K562 (cell line): ENCODE data around the gene MIEF2. TPM values are rescaled to one million over a fixed set of nuclear protein-coding genes. Genes with fewer than 3 reads are reported as not detected.

Source experiments
- ATF7 ChIP-seq: fragments of 450-650 bp; IDR thresholded peaks from 2 replicates; pipeline ENCODE4 v1.7.1; 2014; ENCODE audit warnings: mild to moderate bottlenecking, moderate library complexity
- CBX2 ChIP-seq: fragments of 200-600 bp; sonication (generic); IDR thresholded peaks from one replicate; pipeline ENCODE4 v1.6.1; 2012; ENCODE audit warnings: mild to moderate bottlenecking, low read length, inconsistent platforms; ENCODE audit not compliant: insufficient read depth, poor library complexity, severe bottlenecking
- EP300 ChIP-seq: IDR thresholded peaks from 2 replicates; pipeline ENCODE4 v1.6.1; 2012; ENCODE audit warnings: low read length, improper control_type of control experiment
- JUNB ChIP-seq: fragments of 450-650 bp; formaldehyde crosslinking; conservative IDR thresholded peaks from 2 replicates; pipeline ENCODE4 v1.4.0; 2020; ENCODE audit warnings: mild to moderate bottlenecking
- KHSRP ChIP-seq: fragments of 450-650 bp; IDR thresholded peaks from 2 replicates; pipeline ENCODE4 v1.6.1; 2017
- MCM7 ChIP-seq, 2 experiments: fragments of 450-650 bp; IDR thresholded peaks; 2 replicates each; pipeline ENCODE4 v1.6.1; 2016 to 2018
- MEF2A ChIP-seq: IDR thresholded peaks from 2 replicates; pipeline ENCODE4 v1.6.1; 2011; ENCODE audit warnings: low read depth, mild to moderate bottlenecking, low read length, moderate library complexity; ENCODE audit not compliant: control insufficient read depth
- NFIX ChIP-seq: fragments of 250-450 bp; sonication (Bioruptor Pico); IDR thresholded peaks from 2 replicates; pipeline ENCODE4 v1.4.0; 2020; ENCODE audit warnings: low read depth, mild to moderate bottlenecking, moderate library complexity
- NFRKB ChIP-seq: fragments of 450-650 bp; IDR thresholded peaks from 2 replicates; pipeline ENCODE4 v1.6.1; 2016; ENCODE audit warnings: low read depth
- PHF20 ChIP-seq: fragments of 450-650 bp; IDR thresholded peaks from 2 replicates; pipeline ENCODE4 v1.6.1; 2018; ENCODE audit not compliant: partially characterized antibody
- RBFOX2 ChIP-seq: fragments of 200-400 bp; formaldehyde crosslinking; IDR thresholded peaks from 2 replicates; pipeline ENCODE4 v1.6.1; 2017; ENCODE audit warnings: low read depth, mild to moderate bottlenecking, low read length, moderate library complexity
- ZBTB26 ChIP-seq: fragments of 450-650 bp; formaldehyde crosslinking; IDR thresholded peaks from 2 replicates; pipeline ENCODE4 v1.4.0; 2022; ENCODE audit warnings: missing genetic modification characterization
- ZNF324 ChIP-seq: fragments of 250-450 bp; sonication (Bioruptor Pico); IDR thresholded peaks from 2 replicates; pipeline ENCODE4 v1.4.0; 2020; ENCODE audit warnings: mild to moderate bottlenecking
- polyA plus RNA-seq, 8 experiments: library from polyadenylated mRNA; depleted of rRNA in 4 of 8; stranded (reverse) in 5 of 8; unstranded in 3 of 8; fragments of >200 nt; fragmentation: Nextera tagmentation in 2 of 8; fragmentation: Illumina TruSeq in 1 of 8; extraction: Ambion mirVana in 2 of 8; extraction: Trizol in 1 of 8; gene quantifications; 2 replicates each; pipeline versions ENCODE4 v1.2.1 to v1.2.3, GENCODE V29; 2011 to 2014; ENCODE audit warnings: inconsistent platforms in 1 of 8, missing spikeins in 1 of 8
- total RNA-seq, 7 experiments: library from RNA; depleted of rRNA in 6 of 7; stranded (reverse); fragments of >200 nt in 6 of 7; fragmentation: Illumina TruSeq in 2 of 7; extraction: Trizol in 2 of 7; gene quantifications; 2 replicates each; pipeline versions ENCODE4 v1.2.1 to v1.2.3, GENCODE V29; 2011 to 2021; ENCODE audit warnings: low replicate concordance in 1 of 7
- TF ChIP-seq, protein P1 (sequence below), 2 experiments: fragments of 150-350 bp in 1 of 2; IDR thresholded peaks; 2 replicates each; pipeline ENCODE4 v1.6.1; 2012 to 2016; ENCODE audit warnings: low read depth in 2 of 2, low read length in 2 of 2, mild to moderate bottlenecking in 1 of 2, moderate library complexity in 1 of 2
- TF ChIP-seq, protein P2 (sequence below), 3 experiments: fragments of 200-800 bp in 1 of 3; sonication (Bioruptor generic) in 1 of 3; sonication (generic) in 1 of 3; formaldehyde crosslinking in 1 of 3; IDR thresholded peaks; 2 replicates each; pipeline versions ENCODE4 v1.6.1 to v1.8.0; 2016 to 2022; ENCODE audit warnings: mild to moderate bottlenecking in 2 of 3, missing compliant biosample characterization in 2 of 3, missing genetic modification characterization in 2 of 3, missing genetic modification reagents in 1 of 3
- TF ChIP-seq, protein P3 (sequence below): IDR thresholded peaks from 2 replicates; pipeline ENCODE4 v1.6.1; 2014; ENCODE audit warnings: antibody characterized with exemption
- TF ChIP-seq, protein P4 (sequence below): fragments of 450-650 bp; IDR thresholded peaks from one replicate; pipeline ENCODE4 v1.6.1; 2018; ENCODE audit warnings: mild to moderate bottlenecking, moderate library complexity; ENCODE audit not compliant: partially characterized antibody

The MIEF2 gene
- total and polyA plus RNA-seq, 9 of the 15 experiments (the other 6 are each of a cell fraction or from before 2014, with no cell fraction given): 0.10 to 8.2 (median 2.4) TPM

- TF ChIP-seq, protein P1, sequence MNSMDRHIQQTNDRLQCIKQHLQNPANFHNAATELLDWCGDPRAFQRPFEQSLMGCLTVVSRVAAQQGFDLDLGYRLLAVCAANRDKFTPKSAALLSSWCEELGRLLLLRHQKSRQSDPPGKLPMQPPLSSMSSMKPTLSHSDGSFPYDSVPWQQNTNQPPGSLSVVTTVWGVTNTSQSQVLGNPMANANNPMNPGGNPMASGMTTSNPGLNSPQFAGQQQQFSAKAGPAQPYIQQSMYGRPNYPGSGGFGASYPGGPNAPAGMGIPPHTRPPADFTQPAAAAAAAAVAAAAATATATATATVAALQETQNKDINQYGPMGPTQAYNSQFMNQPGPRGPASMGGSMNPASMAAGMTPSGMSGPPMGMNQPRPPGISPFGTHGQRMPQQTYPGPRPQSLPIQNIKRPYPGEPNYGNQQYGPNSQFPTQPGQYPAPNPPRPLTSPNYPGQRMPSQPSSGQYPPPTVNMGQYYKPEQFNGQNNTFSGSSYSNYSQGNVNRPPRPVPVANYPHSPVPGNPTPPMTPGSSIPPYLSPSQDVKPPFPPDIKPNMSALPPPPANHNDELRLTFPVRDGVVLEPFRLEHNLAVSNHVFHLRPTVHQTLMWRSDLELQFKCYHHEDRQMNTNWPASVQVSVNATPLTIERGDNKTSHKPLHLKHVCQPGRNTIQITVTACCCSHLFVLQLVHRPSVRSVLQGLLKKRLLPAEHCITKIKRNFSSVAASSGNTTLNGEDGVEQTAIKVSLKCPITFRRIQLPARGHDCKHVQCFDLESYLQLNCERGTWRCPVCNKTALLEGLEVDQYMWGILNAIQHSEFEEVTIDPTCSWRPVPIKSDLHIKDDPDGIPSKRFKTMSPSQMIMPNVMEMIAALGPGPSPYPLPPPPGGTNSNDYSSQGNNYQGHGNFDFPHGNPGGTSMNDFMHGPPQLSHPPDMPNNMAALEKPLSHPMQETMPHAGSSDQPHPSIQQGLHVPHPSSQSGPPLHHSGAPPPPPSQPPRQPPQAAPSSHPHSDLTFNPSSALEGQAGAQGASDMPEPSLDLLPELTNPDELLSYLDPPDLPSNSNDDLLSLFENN (IDR thresholded peaks at IDR 0.05; ENCODE audit: low read depth in 2 of 2, low read length in 2 of 2): no peak
- no peak for TF ChIP-seq EP300
- peak; percentile 41 for TF ChIP-seq ATF7
- no peak for TF ChIP-seq NFRKB
- TF ChIP-seq CBX2: no peak
- peak; percentile 69 for TF ChIP-seq RBFOX2
- TF ChIP-seq, protein P2, sequence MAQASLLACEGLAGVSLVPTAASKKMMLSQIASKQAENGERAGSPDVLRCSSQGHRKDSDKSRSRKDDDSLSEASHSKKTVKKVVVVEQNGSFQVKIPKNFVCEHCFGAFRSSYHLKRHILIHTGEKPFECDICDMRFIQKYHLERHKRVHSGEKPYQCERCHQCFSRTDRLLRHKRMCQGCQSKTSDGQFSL (CRISPR knock-in tag; IDR thresholded peaks at IDR 0.05): no peak
- TF ChIP-seq, protein P2 (tag; IDR thresholded peaks at IDR 0.05): no peak
- TF ChIP-seq KHSRP: no peak
- TF ChIP-seq ZNF324: no peak
- TF ChIP-seq, protein P3, sequence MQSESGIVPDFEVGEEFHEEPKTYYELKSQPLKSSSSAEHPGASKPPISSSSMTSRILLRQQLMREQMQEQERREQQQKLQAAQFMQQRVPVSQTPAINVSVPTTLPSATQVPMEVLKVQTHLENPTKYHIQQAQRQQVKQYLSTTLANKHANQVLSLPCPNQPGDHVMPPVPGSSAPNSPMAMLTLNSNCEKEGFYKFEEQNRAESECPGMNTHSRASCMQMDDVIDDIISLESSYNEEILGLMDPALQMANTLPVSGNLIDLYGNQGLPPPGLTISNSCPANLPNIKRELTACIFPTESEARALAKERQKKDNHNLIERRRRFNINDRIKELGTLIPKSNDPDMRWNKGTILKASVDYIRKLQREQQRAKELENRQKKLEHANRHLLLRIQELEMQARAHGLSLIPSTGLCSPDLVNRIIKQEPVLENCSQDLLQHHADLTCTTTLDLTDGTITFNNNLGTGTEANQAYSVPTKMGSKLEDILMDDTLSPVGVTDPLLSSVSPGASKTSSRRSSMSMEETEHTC: no peak
- TF ChIP-seq JUNB (CRISPR knock-in tag): no peak
- TF ChIP-seq NFIX (CRISPR knock-in tag): no peak
- no peak for TF ChIP-seq PHF20
- TF ChIP-seq, protein P4, sequence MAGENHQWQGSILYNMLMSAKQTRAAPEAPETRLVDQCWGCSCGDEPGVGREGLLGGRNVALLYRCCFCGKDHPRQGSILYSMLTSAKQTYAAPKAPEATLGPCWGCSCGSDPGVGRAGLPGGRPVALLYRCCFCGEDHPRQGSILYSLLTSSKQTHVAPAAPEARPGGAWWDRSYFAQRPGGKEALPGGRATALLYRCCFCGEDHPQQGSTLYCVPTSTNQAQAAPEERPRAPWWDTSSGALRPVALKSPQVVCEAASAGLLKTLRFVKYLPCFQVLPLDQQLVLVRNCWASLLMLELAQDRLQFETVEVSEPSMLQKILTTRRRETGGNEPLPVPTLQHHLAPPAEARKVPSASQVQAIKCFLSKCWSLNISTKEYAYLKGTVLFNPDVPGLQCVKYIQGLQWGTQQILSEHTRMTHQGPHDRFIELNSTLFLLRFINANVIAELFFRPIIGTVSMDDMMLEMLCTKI: no peak
- no peak for TF ChIP-seq MEF2A
- TF ChIP-seq MCM7 (IDR thresholded peaks at IDR 0.05): no peak
- TF ChIP-seq ZBTB26 (CRISPR knock-in tag): no peak
Observed at GRCh38 chr17:18260332-18261145, at the start of gene MIEF2 (continued).
